A673 (cell line): ENCODE measurements around the gene ATP6V1G3. TPM values are rescaled to one million over a fixed set of nuclear protein-coding genes. Genes with fewer than 3 reads are reported as not detected.

Experiments used
- BruUV-seq: library from RNA; stranded (reverse); fragments of 400-500 nt; replicated peaks from 2 replicates; lab custom pipeline; 2021; lab: Mats Ljungman, UMichigan
- CTCF ChIA-PET: fragments of 300-600 bp; sonication (Branson Sonifier 250); formaldehyde crosslinking; loops from one replicate; lab custom pipeline; 2022; ENCODE audit warnings: antibody characterized with exemption; lab: Charles Lee
- POLR2A ChIA-PET: fragments of 300-600 bp; sonication (Branson Sonifier 250); formaldehyde crosslinking; loops from one replicate; lab custom pipeline; 2022; ENCODE audit warnings: antibody characterized with exemption; ENCODE audit not compliant: low non-redundant PET; lab: Charles Lee
- DNase-seq: peaks from one replicate; pipeline ENCODE4 v3.0.0-alpha.2; 2015; ENCODE audit warnings: low spot score
- H3K27ac ChIP-seq: fragments of 200-600 bp; sonication (generic); 2 replicates; pipeline ENCODE4 v1.5.1; 2016; ENCODE audit warnings: mixed run types, low read depth, mild to moderate bottlenecking, mixed read lengths, antibody characterized with exemption, low read length; ENCODE audit not compliant: poor library complexity, severe bottlenecking
- H3K27me3 ChIP-seq: fragments of 200-600 bp; sonication (generic); replicated peaks from 2 replicates; pipeline ENCODE4 v1.6.1; 2017; ENCODE audit warnings: mixed run types, low read depth, mild to moderate bottlenecking, mixed read lengths, antibody characterized with exemption, low read length; ENCODE audit not compliant: insufficient read depth, poor library complexity
- H3K36me3 ChIP-seq: fragments of 200-600 bp; sonication (generic); 2 replicates; pipeline ENCODE4 v1.6.1; 2016; ENCODE audit warnings: mixed run types, mild to moderate bottlenecking, mixed read lengths, antibody characterized with exemption, low read length; ENCODE audit not compliant: insufficient read depth, poor library complexity, severe bottlenecking
- H3K4me1 ChIP-seq: fragments of 200-600 bp; sonication (generic); 2 replicates; pipeline ENCODE4 v1.6.1; 2017; ENCODE audit warnings: mixed run types, mild to moderate bottlenecking, mixed read lengths, antibody characterized with exemption, low read length; ENCODE audit not compliant: insufficient read depth, poor library complexity, severe bottlenecking
- H3K4me3 ChIP-seq: fragments of 200-600 bp; sonication (generic); 2 replicates; pipeline ENCODE4 v1.5.1; 2016; ENCODE audit warnings: low read depth, mixed run types, mild to moderate bottlenecking, mixed read lengths, low read length; ENCODE audit not compliant: poor library complexity, severe bottlenecking
- H3K9me3 ChIP-seq: fragments of 200-600 bp; sonication (generic); 2 replicates; pipeline ENCODE4 v1.6.1; 2016; ENCODE audit warnings: mixed run types, low read depth, mild to moderate bottlenecking, mixed read lengths, antibody characterized with exemption, low read length; ENCODE audit not compliant: poor library complexity, severe bottlenecking
- EZH2 ChIP-seq: fragments of 200-600 bp; sonication (generic); IDR thresholded peaks from 2 replicates; pipeline ENCODE4 v1.6.1; 2017; ENCODE audit warnings: borderline replicate concordance, low read depth, mild to moderate bottlenecking, mixed read lengths, antibody characterized with exemption, low read length; ENCODE audit not compliant: poor library complexity, severe bottlenecking
- intact Hi-C: fragments of 100-400 bp; cut with micrococcal nuclease; formaldehyde crosslinking; loops from one replicate; pipeline ENCODE4 v1.10.0; 2022; ENCODE audit not compliant: unreplicated experiment
- total RNA-seq: library from RNA; stranded (reverse); gene quantifications from 2 replicates; pipeline ENCODE4 v1.2.3, GENCODE V29; 2021
- TF ChIP-seq, protein P1 (sequence below): fragments of 300-800, 200-600 bp; sonication (generic); conservative IDR thresholded peaks from 2 replicates; pipeline ENCODE4 v1.5.1; 2017; ENCODE audit warnings: low read depth, mild to moderate bottlenecking, antibody characterized with exemption, low read length, moderate library complexity, mixed read lengths

The ATP6V1G3 gene
- total RNA-seq, 1 experiment from 2014 or later, result 0.71 TPM

DNA sequence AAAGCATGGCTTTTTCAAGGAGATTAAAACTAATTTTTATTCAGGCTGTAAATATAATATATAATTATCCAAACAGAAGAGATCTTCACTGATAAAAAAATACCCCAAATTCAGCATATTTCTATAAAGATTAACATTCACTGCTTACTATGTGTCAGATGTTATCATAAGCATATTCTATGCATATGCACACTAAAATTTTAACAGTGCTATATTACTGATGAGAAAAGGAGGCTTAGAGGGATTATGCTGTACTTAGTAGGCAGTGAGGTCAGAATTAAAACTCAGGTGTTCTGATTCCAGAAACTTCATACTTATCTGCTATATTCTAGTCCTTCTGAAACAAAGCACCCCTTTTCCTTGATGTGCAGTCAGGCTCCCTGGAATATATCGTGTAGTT, 33.8 kb upstream of the ATP6V1G3 start:
- no peaks in the 10 kb centered on the region for H3K4me1 ChIP-seq
- H3K36me3 ChIP-seq, result no peaks in the 10 kb centered on the region
- no TSS peak for BruUV-seq
- POLR2A ChIA-PET, result no interaction called here
- CTCF ChIA-PET, result no interaction called here
- H3K27ac ChIP-seq, result no peak overlapping the region
- H3K4me3 ChIP-seq, result no peak overlapping the region
- TF ChIP-seq, protein P1, sequence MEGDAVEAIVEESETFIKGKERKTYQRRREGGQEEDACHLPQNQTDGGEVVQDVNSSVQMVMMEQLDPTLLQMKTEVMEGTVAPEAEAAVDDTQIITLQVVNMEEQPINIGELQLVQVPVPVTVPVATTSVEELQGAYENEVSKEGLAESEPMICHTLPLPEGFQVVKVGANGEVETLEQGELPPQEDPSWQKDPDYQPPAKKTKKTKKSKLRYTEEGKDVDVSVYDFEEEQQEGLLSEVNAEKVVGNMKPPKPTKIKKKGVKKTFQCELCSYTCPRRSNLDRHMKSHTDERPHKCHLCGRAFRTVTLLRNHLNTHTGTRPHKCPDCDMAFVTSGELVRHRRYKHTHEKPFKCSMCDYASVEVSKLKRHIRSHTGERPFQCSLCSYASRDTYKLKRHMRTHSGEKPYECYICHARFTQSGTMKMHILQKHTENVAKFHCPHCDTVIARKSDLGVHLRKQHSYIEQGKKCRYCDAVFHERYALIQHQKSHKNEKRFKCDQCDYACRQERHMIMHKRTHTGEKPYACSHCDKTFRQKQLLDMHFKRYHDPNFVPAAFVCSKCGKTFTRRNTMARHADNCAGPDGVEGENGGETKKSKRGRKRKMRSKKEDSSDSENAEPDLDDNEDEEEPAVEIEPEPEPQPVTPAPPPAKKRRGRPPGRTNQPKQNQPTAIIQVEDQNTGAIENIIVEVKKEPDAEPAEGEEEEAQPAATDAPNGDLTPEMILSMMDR, result no peak
- TF ChIP-seq EZH2, result no peak
- H3K9me3 ChIP-seq, result no peaks in the 10 kb centered on the region
- intact Hi-C loops, result no loop called here
- no peak for DNase-seq
- no peaks in the 10 kb centered on the region for H3K27me3 ChIP-seq

DNA sequence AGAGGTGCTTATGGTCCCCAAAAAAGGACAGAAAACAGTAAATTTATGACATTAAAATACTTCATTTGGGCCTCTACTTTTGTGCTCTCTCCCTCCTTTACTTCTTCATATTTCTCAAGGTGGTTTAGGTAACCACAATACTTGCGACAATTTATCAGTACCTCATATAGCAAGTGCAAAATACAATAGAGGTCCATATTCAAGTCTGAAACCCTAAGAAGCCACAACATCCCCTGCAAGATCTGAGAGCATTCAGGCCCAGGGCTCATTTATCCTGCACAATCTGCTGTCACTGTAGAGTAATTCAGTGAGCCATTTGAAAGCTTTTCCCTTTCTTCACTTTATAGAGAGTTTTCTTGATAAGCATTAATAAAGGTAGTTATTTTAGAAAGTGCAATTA, 24.2 kb upstream of the ATP6V1G3 start:
- no TSS peak for BruUV-seq
- H3K27me3 ChIP-seq, result no peaks in the 10 kb centered on the region
- no peak overlapping the region for H3K27ac ChIP-seq
- intact Hi-C loops, result no loop called here
- H3K4me1 ChIP-seq, result no peaks in the 10 kb centered on the region
- DNase-seq, result no peak
- no peak overlapping the region for H3K4me3 ChIP-seq
- TF ChIP-seq, protein P1, result no peak
- no peak for TF ChIP-seq EZH2
- ChIA-PET CTCF (no interaction called here), POLR2A (no interaction called here)
- H3K36me3 ChIP-seq, result no peaks in the 10 kb centered on the region
- H3K9me3 ChIP-seq, result no peaks in the 10 kb centered on the region

DNA sequence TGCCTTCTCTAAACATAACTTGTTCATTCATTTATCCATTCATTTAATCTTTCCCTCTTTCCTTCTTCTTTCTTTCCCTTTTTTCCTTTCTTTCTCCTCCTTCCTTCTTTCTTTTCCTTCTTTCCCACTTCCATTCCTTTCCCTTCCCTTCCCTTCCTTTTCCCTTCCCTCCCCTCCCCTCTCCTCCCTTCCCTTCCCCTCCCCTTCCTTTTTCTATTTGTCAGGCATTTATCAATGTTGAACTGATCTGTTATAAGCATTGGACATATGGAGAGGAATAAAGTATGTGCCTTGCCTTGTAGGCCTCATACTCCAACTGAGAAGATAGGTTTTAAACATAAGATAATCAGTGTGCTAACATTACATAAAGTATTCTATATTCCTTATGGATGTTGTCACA, 23.7 kb upstream of the ATP6V1G3 start:
- CTCF ChIA-PET, result no interaction called here
- no peak for TF ChIP-seq EZH2
- TF ChIP-seq, protein P1, result no peak
- no peaks in the 10 kb centered on the region for H3K9me3 ChIP-seq
- no peak for DNase-seq
- no peaks in the 10 kb centered on the region for H3K4me1 ChIP-seq
- intact Hi-C loops, result no loop called here
- no peak overlapping the region for H3K4me3 ChIP-seq
- no peaks in the 10 kb centered on the region for H3K36me3 ChIP-seq
- no peak overlapping the region for H3K27ac ChIP-seq
- H3K27me3 ChIP-seq, result no peaks in the 10 kb centered on the region
- POLR2A ChIA-PET, result no interaction called here
- no TSS peak for BruUV-seq
